NCI-H1436 treated with DMSO at 0.1 percent for 48 hours (cell line): Measurements from ENCODE around the gene ANO9.
"Not testable (repeated sequence)": the region's sequence is repeated elsewhere in the genome, so short reads cannot be mapped to it uniquely, and the experiment has no call there.

Experiments used
- DNase-seq: peaks from one replicate; lab custom pipeline; 2025; lab: John Stamatoyannopoulos, UW

The ANO9 gene

DNA sequence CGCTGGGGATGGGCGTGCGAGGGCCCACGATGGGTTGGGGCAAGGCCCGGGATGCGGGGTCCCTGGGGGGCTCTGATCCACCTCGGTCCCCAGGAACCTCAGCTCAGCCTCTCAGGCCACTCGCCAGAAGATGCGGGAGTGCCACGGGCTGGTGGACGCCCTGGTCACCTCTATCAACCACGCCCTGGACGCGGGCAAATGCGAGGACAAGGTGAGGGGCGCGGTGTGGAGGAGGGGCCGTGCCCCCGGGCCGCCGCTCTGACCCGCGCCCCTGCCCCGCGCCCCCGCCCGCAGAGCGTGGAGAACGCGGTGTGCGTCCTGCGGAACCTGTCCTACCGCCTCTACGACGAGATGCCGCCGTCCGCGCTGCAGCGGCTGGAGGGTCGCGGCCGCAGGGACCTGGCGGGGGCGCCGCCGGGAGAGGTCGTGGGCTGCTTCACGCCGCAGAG, 41.5 kb downstream of the ANO9 start:
- no peak for DNase-seq

DNA sequence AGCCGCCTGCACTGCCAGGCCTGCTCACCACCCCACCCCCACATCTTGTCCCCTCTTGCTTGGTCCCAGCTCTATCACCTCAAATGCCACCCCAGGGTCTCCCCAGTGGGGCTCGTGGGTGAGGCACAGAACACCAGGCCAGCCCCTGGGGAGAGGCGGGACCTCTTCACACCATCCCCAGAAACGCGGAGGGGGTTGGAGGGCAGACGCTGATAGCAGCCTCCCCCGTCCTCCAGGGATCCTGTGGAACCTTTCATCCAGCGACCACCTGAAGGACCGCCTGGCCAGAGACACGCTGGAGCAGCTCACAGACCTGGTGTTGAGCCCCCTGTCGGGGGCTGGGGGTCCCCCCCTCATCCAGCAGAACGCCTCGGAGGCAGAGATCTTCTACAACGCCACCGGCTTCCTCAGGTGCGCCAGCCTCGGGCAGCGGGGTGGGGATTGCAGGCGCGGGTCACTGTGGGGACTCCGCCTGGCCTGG, 42.0 kb downstream of the ANO9 start:
- no peak for DNase-seq

DNA sequence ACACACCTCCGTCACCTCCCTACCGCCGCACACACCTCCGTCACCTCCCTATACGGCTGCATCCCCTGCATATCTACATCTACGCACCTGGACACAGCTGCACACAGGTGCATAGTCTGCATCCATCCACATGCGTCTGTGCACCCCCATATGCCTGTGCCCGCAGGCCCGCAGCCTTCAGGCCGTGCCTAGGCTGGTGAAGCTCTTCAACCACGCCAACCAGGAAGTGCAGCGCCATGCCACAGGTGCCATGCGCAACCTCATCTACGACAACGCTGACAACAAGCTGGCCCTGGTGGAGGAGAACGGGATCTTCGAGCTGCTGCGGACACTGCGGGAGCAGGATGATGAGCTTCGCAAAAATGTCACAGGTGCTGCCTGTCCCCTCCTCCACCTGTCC, 43.0 kb downstream of the ANO9 start:
- no peak for DNase-seq

DNA sequence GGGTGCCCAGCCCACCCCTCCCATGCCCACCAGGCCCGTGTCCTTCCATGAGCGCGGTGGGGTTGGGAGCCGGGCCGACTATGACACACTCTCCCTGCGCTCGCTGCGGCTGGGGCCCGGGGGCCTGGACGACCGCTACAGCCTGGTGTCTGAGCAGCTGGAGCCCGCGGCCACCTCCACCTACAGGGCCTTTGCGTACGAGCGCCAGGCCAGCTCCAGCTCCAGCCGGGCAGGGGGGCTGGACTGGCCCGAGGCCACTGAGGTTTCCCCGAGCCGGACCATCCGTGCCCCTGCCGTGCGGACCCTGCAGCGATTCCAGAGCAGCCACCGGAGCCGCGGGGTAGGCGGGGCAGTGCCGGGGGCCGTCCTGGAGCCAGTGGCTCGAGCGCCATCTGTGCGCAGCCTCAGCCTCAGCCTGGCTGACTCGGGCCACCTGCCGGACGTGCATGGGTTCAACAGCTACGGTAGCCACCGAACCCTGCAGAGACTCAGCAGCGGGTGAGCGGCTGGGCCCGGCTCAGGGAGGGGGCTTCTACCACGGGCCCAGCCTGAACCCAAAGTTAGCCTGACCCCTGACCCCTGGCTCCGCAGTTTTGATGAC, 44.8 kb downstream of the ANO9 start:
- DNase-seq: no peak

DNA sequence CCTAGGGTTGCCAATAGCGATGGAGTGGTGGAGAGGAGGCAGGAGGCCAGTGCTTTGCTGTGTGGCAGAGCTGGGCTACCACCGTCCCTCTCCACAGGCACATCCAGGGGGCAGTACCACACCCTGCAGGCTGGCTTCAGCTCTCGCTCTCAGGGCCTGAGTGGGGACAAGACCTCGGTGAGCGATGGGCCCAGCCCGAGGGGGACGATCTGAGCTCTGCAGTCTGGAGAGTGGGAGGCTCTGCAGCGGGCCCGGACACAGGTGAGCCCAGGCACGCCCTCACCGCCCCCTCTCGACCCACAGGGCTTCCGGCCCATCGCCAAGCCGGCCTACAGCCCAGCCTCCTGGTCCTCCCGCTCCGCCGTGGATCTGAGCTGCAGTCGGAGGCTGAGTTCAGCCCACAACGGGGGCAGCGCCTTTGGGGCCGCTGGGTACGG, 45.3 kb downstream of the ANO9 start:
- no peak for DNase-seq

DNA sequence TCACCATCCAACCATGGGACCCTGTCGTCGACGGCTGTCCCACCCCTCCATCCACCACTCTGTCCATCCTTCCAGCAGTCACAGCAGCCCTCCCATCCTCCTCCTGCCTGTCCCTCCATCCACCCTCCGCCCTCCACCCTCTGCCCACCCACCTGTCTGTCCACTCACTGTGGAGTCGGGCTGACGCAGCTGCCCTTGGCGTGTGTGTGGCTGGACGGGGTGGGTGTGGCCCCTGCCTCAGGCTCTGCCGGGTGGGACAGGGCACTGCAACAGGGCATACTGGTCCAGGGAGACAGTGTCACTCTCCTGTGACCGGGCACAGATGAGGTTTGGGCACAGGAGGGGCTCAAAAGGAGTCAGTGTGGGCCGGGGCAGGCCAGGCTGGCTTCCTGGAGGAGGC, 45.9 kb downstream of the ANO9 start:
- DNase-seq: no peak

DNA sequence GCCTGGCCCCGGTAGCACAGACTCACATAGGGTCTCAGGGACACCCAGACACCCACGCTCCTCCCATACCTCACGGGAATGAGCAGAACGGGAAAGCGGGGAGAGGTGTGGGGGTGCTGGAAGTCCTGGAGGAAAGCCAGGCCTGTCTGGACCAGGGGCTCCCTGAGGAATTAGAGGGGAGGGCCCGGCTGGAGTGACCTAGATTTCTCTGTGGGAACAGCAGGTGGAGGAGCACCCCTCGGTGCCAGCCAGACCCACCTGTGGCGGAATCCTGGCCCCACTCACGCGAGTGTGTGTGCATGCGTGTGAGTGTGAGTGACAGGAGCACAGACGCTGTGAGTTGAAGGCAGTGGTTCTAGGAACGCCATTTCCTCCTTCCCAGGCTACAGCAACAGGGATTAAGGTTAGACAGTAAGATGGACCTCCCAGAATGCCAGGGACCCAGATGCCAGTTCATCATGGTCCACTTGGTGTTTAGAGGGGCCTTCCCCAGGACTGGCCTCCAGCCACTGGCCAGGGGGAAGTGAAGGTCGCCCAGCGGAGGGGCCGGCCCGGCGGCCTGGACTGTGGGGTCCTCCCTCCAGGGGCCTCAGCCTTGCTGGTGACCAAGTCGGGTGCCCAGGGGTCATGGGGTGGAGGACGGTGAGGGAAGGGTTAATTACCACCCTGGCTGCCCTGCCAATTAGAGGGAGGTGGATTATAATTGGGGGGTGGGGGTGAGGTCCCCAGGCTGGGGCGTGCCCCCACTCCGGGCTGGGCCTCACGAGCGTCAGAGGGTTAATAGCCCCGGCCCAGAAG, 46.8 kb downstream of the ANO9 start:
- DNase-seq: no peak

DNA sequence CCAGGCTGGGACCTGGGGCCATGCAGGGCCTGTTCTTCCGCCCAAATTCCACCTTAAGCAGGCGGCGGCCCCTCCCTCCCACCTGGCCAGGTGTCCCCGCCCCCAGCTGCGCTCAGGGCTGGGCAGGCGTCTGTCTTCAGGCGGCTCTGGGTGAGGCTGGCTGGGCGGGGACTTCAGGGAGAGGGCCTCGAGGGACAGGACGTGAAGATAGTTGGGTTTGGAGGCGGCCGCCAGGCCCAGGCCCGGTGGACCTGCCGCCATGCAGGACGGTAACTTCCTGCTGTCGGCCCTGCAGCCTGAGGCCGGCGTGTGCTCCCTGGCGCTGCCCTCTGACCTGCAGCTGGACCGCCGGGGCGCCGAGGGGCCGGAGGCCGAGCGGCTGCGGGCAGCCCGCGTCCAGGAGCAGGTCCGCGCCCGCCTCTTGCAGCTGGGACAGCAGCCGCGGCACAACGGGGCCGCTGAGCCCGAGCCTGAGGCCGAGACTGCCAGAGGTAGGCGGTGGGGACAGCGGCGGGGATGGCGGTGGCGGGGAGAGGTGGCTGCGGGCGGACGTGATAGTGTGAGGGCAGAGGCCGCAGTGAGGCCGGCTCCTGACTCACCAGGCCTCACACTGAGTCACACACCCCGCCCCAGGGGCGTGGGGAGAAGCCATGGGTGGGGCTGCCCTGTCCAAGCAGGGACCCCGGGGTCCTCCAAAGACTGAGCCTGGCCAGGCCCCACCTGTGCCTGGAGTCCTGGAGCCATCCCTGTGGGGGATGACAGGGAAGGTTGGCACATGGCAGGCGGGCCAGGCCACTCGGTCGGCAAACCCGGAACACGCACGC, 47.6 kb downstream of the ANO9 start, which contains the start of gene PKP3:
TSS of gene PKP3 (plus strand) at position 176 of the 824 bp plus-strand sequence. CDS start at position 260, 84 bp downstream.
- no peak for DNase-seq

DNA sequence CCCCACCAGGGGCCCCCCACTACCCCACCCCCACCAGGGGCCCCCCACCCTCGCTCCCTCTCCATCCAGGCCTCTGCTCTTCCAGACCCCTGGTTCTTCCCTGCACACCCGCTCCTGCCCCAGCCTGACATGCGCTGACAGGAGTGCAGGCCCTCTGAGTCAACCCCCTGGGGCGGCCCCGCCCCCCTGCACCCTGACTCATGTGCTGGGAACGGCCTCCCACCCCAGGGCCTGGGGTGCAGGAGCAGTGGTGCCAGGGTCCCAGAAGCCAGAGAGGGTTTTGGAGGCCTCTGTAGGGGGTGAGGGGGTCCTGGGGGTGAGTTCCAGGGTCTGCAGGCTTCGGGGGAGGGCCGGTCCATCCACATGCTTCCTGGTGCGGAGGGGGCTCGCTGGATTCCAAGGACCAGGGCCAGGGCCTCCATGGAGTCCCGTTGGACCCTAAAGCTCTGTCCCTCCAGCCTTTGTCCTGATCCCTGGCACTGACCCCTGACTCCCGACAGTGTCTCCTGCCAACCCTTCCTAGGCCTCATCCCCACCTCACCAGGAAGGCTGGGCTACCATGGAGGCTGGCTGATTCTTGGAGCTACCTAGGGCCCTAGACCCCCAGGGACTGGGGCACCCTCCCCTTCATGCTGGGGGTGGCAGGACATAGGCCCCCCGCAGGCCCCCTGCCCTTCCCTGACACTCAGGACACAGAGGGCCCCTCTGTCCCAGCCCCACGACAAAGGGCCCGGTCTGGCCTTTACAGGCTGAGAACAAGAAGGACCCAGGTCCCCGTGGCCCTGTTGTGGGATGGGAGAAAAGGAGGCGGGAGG, 48.4 kb downstream of the ANO9 start:
- DNase-seq: no peak

DNA sequence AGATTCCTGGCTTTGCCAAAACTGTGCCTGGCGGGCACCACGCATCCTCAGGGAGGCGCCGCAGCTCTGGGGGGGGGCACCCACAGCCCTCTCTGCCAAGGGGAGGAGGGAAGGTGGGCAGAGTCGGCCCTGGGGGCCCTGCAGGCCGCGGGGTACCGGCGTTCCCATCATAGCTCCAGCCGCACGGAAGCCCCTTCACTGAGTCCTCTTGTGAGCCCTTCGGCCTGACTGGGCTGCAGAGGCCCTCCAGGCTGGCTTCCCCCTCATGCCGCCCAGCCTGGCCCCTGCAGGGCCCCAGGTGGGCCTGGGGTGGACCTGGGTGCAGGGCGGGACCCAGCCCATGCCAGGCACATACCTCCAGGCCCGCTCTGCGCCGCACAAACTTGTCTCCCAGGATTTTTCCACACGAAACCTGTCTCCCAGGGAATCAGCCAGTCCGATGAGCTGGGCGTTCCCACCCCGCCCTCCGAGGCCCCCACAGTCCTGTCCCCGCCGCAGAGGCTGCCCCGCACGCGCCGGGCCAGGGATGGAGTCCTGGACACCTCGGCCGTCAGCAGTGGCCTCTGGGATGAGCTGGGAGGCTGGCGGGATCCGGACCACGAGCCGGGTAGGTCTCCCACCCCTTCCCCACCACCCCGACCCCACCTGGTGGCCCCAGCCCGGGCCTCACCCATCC, 49.6 kb downstream of the ANO9 start:
- DNase-seq: no peak

DNA sequence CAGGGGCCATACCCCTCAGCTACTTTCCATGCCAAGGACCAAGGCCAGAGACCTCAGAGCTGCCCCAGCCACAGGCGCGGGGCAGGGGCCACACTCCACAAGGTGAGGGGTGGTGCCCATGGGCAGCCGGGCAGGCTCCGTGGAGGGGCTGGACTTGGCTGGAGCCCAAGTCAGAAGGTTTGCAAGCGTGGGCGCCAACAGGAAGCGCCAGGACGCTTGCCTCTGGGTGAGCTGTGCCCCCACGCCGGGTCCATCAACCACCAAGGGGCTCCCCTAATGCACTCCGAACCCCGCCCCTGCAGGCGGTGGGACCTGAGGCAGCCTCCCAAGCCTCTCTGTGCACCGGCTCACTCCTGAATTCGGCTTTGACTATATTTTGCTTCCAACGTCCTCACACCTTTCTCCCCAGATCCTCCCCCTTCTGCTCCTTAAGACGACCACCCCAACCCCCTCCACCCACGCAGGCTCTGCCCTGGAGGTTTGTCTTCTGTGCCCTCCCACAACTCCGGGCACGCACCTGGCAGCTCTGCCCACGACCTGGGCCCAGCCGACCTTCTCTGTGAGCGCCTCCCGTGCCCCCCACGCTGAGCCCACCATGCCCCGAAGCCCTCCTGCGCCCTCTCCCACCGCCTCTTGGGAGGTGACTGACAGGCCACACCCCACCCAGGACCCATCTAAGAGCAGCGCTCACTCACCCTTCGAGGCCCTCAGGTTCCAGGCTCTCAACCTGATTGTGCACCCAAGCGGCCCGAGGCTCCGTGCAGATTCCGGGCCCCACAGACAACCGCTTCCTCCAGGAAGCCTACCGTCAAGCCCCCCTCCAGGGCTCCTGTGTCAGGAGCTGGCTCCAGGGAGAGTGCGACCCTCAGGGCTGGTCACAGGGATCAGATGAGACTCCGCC, 50.4 kb downstream of the ANO9 start:
- no peak for DNase-seq

DNA sequence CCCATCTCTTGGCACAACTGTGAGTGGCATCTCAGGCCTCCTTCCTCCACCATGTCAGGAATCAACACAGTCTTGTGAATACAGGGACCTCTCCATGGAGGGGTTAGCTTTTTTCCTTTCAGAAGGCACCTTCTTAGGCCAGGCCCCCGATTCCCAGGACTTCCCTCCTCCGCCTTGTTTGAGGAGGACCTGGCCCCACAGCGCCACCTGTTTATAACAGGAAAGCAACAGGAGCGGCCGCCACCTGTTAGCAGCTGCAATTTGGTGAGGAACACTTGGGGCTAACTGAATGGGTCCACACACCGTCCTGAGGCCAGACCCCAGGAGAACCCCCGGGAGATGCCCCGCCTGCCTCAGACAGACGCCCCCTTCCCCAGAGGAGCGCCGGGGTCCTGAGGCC, 51.6 kb downstream of the ANO9 start:
- DNase-seq: no peak

DNA sequence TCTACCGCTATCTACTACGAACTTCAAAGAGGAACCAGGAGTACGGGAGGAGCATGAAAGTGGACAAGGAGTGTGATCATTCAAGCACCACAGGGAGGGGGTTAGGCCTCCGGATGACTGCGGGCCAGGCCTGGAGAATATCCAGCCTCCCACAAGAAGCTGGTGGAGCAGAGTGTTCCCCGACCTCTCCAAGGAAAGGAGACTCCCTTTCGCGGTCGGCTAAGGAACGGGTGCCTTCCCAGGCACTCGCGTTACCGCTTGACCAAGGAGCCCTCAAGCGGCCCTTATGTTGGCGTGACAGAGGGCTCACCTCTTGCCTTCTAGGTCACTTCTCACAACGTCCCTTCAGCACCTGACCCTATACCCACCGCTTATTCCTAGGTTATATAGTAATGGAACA, 52.4 kb downstream of the ANO9 start:
- not testable (repeated sequence) for DNase-seq

DNA sequence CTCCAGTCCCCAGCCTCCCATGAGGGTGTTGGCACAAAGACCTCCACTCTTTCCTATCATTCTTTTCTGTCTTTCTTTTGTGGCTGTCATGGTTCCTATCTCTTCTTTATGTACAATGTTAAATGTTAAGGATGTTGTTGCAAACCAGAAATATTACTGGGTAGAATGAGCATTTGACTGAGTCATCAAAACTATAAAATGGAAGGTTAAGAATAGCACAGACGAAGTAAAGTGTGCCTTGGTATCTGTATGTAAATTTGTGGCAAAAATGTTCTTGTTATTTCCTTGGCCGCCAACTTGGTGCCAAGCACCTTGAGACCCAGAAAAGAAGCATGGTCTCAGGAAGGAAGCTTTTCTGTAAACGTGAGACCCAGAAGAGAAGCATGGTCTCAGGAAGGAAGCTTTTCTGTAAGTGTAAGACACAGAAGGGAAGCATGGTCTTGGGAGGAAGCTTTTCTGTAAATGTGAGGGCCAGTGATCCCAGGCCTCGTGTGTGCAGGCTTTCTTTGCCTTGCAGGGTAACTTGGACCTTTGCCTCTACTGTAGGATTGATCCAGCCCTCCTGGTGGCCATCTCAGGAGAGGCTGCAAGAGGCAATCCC, 54.5 kb downstream of the ANO9 start:
- no peak for DNase-seq

DNA sequence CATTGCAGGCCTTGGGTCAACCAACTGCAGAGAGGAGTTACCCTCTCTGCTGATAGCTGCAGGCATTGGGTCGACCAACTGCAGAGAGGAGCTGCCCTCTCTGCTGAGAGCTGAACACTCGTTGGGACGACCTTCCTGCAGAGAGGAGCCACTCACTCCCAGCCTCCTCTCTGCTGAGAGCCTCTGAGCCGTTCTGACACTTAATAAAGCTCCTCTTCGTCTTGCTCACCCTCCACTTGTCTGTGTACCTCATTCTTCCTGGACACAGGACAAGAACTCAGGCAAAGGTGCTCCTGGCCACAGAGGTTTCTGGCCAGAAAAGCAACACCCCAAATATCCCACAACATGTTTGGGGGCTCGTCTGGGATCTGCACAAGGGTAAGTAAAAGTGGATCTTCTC, 55.3 kb downstream of the ANO9 start:
- no peak for DNase-seq

DNA sequence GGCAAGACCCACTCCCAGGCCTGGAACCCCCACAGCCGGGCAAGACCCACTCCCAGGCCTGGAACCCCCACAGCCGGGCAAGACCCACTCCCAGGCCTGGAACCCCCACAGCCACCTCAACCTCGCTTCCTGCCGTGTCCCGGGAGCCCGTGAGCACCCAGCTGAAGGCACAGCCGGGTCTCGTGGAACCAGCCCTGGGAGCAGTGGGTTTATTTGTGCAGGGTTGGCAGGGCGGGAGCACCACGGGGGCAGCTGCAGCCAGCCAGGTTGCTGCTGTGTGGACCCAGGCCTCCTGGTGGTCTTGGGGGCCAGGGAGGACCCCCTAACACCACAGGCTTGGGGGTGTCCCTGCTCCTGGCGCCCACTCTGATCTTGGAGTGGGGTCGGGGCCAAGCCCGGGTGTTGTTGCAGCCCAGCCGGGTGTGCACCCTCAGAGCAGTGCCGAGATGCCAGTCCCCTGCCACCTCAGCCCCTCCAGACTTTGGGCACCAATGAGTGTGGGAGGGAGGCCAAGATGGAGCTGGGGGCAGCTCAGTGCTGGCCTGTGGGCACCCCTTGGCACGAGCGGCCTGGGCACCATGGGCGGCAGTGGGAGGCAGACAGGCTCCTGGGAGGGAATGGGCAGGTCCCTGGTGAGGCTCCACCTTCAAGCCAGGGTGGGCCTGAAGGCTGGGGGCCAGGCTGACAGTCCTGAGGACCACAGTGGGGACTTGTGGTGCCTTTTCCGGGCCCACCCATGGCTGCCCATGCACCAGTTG, 56.0 kb downstream of the ANO9 start:
- no peak for DNase-seq

DNA sequence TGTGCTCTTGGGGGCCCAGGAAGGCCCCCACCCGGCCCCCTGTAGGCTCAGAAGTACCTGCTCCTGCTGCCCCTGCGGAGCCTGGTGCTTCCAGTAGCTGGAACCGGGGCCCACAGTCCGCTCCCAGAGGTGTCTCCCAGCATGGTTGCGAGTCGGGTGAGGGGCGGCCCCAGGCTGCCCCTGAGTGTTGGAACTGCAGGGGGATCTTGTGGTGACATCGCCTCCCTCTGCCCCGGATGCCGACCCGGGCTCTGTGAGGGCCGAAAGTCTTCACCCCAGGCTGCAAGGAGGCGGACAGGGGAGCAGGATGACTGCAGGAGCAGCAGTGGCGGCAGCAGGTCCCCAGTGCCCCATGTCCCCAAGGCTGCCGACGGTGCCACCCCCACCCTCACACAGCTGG, 57.3 kb downstream of the ANO9 start:
- no peak for DNase-seq

DNA sequence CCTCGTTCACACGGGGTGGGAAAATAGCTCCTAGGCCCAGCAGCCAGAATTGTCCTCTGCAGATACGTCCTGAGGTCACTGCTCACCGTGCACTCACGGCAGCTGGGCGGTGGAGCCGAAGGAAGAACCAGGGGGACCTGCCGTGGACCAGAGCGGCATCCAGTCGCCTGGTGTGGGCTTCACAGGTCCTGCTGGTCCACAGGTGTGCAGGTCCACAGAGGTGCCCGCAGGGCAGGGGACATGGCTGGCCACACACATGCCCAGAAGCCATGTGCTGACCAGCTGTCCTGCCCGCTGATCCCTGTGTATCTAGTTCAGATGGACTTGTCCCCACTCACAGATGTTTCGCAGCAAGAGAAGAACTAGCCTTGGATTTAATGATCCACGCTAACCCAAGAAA, 58.4 kb downstream of the ANO9 start:
- DNase-seq: no peak

DNA sequence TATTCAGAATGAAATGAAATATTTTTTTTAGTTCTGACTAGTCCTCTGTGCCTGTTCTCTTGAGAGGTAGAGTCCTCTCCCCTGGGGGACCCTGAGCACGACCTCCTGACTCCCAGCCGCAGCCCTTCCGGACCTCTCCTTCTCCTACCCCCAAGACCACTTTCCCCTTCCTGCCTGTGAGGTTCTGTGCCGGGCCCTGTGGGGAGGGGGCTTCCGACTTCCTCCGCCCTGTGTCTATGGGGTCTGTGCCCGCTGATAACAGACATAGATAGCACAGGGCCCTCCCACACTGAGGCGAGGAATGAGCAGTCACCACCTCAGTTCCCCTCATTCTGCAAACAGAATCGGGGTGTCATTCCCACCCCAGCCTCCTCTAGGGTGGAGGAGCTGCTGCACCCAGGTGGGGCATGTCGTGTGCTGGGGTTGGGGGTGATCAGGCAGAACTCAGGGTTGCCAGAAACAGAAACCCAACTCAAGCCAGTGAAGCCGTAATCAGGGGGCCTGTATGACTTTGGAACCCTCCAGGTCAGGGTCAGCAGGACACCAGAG, 59.7 kb downstream of the ANO9 start:
- no peak for DNase-seq
